ACC112 (cell line): ENCODE data around the gene TGFB1.
"Not testable (repeated sequence)": the region's sequence is repeated elsewhere in the genome, so short reads cannot be mapped to it uniquely, and the experiment has no call there.

Experiments
- H2AFZ ChIP-seq: fragments of 200-600 bp; sonication (generic); one replicate; pipeline ENCODE4 v1.6.0; 2017; ENCODE audit warnings: antibody characterized with exemption, low read length; ENCODE audit not compliant: unreplicated experiment
- H3K27ac ChIP-seq: fragments of 200-600 bp; sonication (generic); 2 replicates; pipeline ENCODE4 v1.5.1; 2014; ENCODE audit warnings: low read depth, mild to moderate bottlenecking, antibody characterized with exemption, low read length, moderate library complexity
- H3K27me3 ChIP-seq: fragments of 200-600 bp; sonication (generic); 2 replicates; pipeline ENCODE4 v1.6.1; 2014; ENCODE audit warnings: mild to moderate bottlenecking, antibody characterized with exemption, low read length, moderate library complexity, mixed read lengths; ENCODE audit not compliant: insufficient read depth
- H3K36me3 ChIP-seq: fragments of 200-600 bp; sonication (generic); 2 replicates; pipeline ENCODE4 v1.6.1; 2016; ENCODE audit warnings: mild to moderate bottlenecking, antibody characterized with exemption, low read length, moderate library complexity, mixed read lengths; ENCODE audit not compliant: insufficient read depth
- H3K4me1 ChIP-seq: fragments of 200-600 bp; sonication (generic); one replicate; pipeline ENCODE4 v1.6.1; 2016; ENCODE audit warnings: low read length, mixed read lengths; ENCODE audit not compliant: insufficient read depth, unreplicated experiment, control insufficient read depth
- H3K4me3 ChIP-seq: fragments of 200-600 bp; sonication (generic); 2 replicates; pipeline ENCODE4 v1.5.1; 2014; ENCODE audit warnings: mild to moderate bottlenecking, low read depth, low read length
- H3K79me2 ChIP-seq: fragments of 200-600 bp; sonication (generic); one replicate; pipeline ENCODE4 v1.6.0; 2016; ENCODE audit warnings: low read length; ENCODE audit not compliant: control insufficient read depth, unreplicated experiment, insufficient read depth

TGFB1 gene

DNA sequence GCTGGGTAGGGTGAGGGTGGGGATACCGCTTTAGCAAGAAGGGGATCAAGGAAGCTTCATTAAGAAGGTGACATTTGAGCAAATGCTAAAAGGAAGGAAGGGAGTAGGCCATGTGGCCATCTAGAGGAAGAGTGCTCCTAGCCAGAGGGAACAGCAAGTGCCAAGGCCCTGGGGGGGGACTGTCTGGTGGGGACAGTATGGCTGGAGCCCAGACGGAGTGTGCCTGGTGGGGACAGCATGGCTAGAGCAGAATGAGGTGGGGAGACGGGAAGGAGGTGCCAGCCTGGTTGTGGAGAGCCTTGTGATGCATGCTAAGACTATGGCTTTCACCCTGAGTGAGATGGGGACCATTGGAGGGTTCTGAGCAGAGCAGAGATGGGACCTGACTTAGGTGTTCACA lies 2.1 kb upstream of the TGFB1 start:
- peaks cover 23% of the 10 kb centered on the region for H3K79me2 ChIP-seq
- H3K4me3 ChIP-seq: no peak overlapping the region
- H2AFZ ChIP-seq: no peak overlapping the region
- H3K27me3 ChIP-seq: no peaks in the 10 kb centered on the region
- no peak overlapping the region for H3K27ac ChIP-seq
- H3K4me1 ChIP-seq: no peaks in the 10 kb centered on the region
- H3K36me3 ChIP-seq: no peaks in the 10 kb centered on the region

GRCh38 chr19:41355035-41355434 lies 1.3 kb upstream of the TGFB1 start:
- H2AFZ ChIP-seq: no peak overlapping the region
- no peaks in the 10 kb centered on the region for H3K4me1 ChIP-seq
- H3K36me3 ChIP-seq: no peaks in the 10 kb centered on the region
- no peak overlapping the region for H3K27ac ChIP-seq
- no peaks in the 10 kb centered on the region for H3K27me3 ChIP-seq
- H3K79me2 ChIP-seq: peaks cover 25% of the 10 kb centered on the region
- H3K4me3 ChIP-seq: no peak overlapping the region

DNA sequence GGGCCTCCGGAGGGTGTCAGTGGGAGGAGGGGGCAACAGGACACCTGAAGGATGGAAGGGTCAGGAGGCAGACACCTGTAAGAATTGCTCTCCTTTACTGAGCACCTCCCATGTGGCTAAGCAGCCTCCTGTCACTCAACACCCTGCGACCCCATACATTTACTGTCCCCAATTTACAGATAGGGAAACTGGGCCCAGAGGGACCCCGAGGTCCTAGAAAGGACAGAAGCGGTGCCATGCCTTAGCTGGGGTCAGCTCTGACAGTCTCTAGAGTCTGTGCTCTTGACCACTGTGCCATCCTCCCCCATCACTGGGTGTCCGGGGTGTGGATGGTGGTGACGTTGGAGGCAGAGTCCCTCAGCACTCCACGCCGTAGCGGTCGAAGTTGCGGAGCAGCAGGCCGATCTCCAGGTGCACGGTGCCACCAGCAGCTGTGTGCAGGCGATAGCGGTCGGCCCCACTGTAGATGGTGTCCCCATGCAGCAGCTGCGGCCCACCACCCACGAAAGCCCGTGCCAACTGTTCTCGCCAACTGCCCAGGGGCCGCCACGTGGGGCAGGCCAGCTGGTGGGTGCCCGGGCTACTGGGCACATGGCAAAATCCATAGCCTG lies 726 bp upstream of the TGFB1 start:
- H2AFZ ChIP-seq: no peak overlapping the region
- no peak overlapping the region for H3K27ac ChIP-seq
- no peaks in the 10 kb centered on the region for H3K4me1 ChIP-seq
- peaks cover 31% of the 10 kb centered on the region for H3K79me2 ChIP-seq
- peak overlapping the region; percentile 98 for H3K4me3 ChIP-seq
- no peaks in the 10 kb centered on the region for H3K36me3 ChIP-seq
- H3K27me3 ChIP-seq: no peaks in the 10 kb centered on the region

- peaks cover 37% of the 10 kb centered on the region for H3K79me2 ChIP-seq
- no peaks in the 10 kb centered on the region for H3K27me3 ChIP-seq
- H3K4me3 ChIP-seq: peak overlapping the region; percentile 98
- H3K4me1 ChIP-seq: no peaks in the 10 kb centered on the region
- H3K27ac ChIP-seq: peak overlapping the region; percentile 16; the same call in 1 of the 2 replicates
- H3K36me3 ChIP-seq: peaks cover 4% of the 10 kb centered on the region; the same call in 1 of the 2 replicates
- H2AFZ ChIP-seq: no peak overlapping the region
These were observed 885 bp downstream of the TGFB1 start for GRCh38 chr19:41352609-41353465.

- peaks cover 4% of the 10 kb centered on the region; the same call in 1 of the 2 replicates for H3K36me3 ChIP-seq
- peaks cover 37% of the 10 kb centered on the region for H3K79me2 ChIP-seq
- no peaks in the 10 kb centered on the region for H3K4me1 ChIP-seq
- H2AFZ ChIP-seq: no peak overlapping the region
- H3K27ac ChIP-seq: peak overlapping the region; percentile 55; the same call in 1 of the 2 replicates
- H3K27me3 ChIP-seq: no peaks in the 10 kb centered on the region
- H3K4me3 ChIP-seq: peak overlapping the region; percentile 98
These were observed 1.5 kb downstream of the TGFB1 start for GRCh38 chr19:41352279-41352608.

GRCh38 chr19:41351339-41352245 lies 2.1 kb downstream of the TGFB1 start:
- Histone ChIP-seq H3K36me3 (peaks cover 4% of the 10 kb centered on the region; the same call in 1 of the 2 replicates), H3K27ac (peak overlapping the region; percentile 55), H3K79me2 (peaks cover 37% of the 10 kb centered on the region), H3K4me3 (peak overlapping the region; percentile 98), H2AFZ (no peak overlapping the region), H3K27me3 (no peaks in the 10 kb centered on the region), H3K4me1 (no peaks in the 10 kb centered on the region)

DNA sequence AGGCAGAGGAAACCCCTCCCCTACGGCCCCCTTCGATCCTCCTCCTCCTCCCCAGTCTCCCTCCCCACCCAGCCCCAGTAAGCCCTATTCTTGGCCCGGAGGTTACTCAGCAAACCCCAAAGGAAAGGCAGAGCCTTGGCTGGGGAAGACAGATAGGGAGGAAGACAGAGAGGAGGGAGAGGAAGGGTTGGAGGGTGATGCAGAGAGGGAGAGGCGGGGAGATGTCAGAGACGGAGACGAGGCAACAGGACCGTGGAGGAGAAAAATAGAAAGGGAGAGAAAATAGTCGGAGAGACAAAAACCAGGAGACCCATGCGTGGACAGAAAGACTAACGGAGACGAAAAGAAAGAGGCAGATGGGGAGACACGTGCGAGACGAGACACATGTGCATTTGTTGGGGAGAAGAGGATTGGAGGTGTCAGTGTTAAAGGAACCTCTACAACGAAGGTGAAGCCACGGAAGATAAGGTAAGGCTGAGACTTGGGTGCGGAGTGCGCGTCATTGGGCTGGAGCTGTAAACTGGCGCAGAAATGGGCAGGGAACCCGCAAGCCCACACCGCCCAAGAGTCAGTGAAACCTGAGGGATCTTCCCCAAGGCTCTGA lies 2.9 kb downstream of the TGFB1 start:
- Histone ChIP-seq H3K4me1 (no peaks in the 10 kb centered on the region), H2AFZ (no peak overlapping the region), H3K4me3 (peak overlapping the region; percentile 98), H3K27me3 (no peaks in the 10 kb centered on the region), H3K36me3 (peaks cover 4% of the 10 kb centered on the region; the same call in 1 of the 2 replicates), H3K27ac (peak overlapping the region; percentile 55; the same call in 1 of the 2 replicates), H3K79me2 (peaks cover 37% of the 10 kb centered on the region)

GRCh38 chr19:41346916-41347315 lies 6.8 kb downstream of the TGFB1 start:
- H3K4me1 ChIP-seq, H3K27me3 ChIP-seq, H3K4me3 ChIP-seq, H2AFZ ChIP-seq, H3K36me3 ChIP-seq, H3K27ac ChIP-seq: not testable (repeated sequence)
- H3K79me2 ChIP-seq: peaks cover 22% of the 10 kb centered on the region

- no peaks in the 10 kb centered on the region for H3K27me3 ChIP-seq
- no peak overlapping the region for H3K4me3 ChIP-seq
- peaks cover 4% of the 10 kb centered on the region for H3K79me2 ChIP-seq
- no peak overlapping the region for H2AFZ ChIP-seq
- peaks cover 9% of the 10 kb centered on the region; the same call in 1 of the 2 replicates for H3K36me3 ChIP-seq
- peaks cover 3% of the 10 kb centered on the region for H3K4me1 ChIP-seq
- H3K27ac ChIP-seq: no peak overlapping the region
These were observed 9.6 kb downstream of the TGFB1 start for GRCh38 chr19:41344162-41344561.
